Mesendoderm (in vitro differentiated cells): ENCODE results near the gene CFI.

Source experiments
- DNase-seq: peaks from one replicate; pipeline ENCODE4 v3.0.0; 2013
- H2AK5ac ChIP-seq: 2 replicates; pipeline ENCODE4 v1.6.1; 2013; ENCODE audit warnings: low read length, inconsistent platforms
- H2BK120ac ChIP-seq: 2 replicates; pipeline ENCODE4 v1.6.1; 2013; ENCODE audit warnings: low read depth, mild to moderate bottlenecking, low read length, moderate library complexity, mixed read lengths
- H2BK15ac ChIP-seq: replicated peaks from 2 replicates; pipeline ENCODE4 v1.6.1; 2013; ENCODE audit warnings: low read depth, mild to moderate bottlenecking, moderate library complexity
- H2BK5ac ChIP-seq: 2 replicates; pipeline ENCODE4 v1.6.1; 2013; ENCODE audit warnings: low read length, inconsistent platforms
- H3K18ac ChIP-seq: 2 replicates; pipeline ENCODE4 v1.6.1; 2013; ENCODE audit warnings: mild to moderate bottlenecking, low read length, mixed read lengths
- H3K23ac ChIP-seq: one replicate; pipeline ENCODE4 v1.6.1; 2013; ENCODE audit warnings: low read length
- H3K27ac ChIP-seq: 2 replicates; pipeline ENCODE4 v1.5.1; 2013; ENCODE audit warnings: low read depth, mild to moderate bottlenecking, inconsistent platforms, low read length, moderate library complexity
- H3K27me3 ChIP-seq: 2 replicates; pipeline ENCODE4 v1.6.1; 2013; ENCODE audit warnings: low read length, control low read depth, mild to moderate bottlenecking, inconsistent platforms; ENCODE audit not compliant: insufficient read depth, poor library complexity
- H3K36me3 ChIP-seq: 2 replicates; pipeline ENCODE4 v1.6.1; 2013; ENCODE audit warnings: low read length, inconsistent platforms; ENCODE audit not compliant: control insufficient read depth, insufficient read depth
- H3K4ac ChIP-seq: one replicate; pipeline ENCODE4 v1.6.1; 2013; ENCODE audit warnings: low read depth, mild to moderate bottlenecking, low read length, moderate library complexity
- H3K4me1 ChIP-seq: 2 replicates; pipeline ENCODE4 v1.6.1; 2013; ENCODE audit warnings: low read depth, low read length, inconsistent platforms; ENCODE audit not compliant: control insufficient read depth
- H3K4me2 ChIP-seq: 2 replicates; pipeline ENCODE4 v1.6.1; 2013; ENCODE audit warnings: low read length
- H3K4me3 ChIP-seq: 2 replicates; pipeline ENCODE4 v1.5.1; 2013; ENCODE audit warnings: mild to moderate bottlenecking, low read length
- H3K56ac ChIP-seq: one replicate; pipeline ENCODE4 v1.6.1; 2013; ENCODE audit warnings: low read length
- H3K79me1 ChIP-seq: 2 replicates; pipeline ENCODE4 v1.6.1; 2013; ENCODE audit warnings: low read length, inconsistent platforms
- H3K79me2 ChIP-seq: 2 replicates; pipeline ENCODE4 v1.6.1; 2013; ENCODE audit warnings: mild to moderate bottlenecking, low read length; ENCODE audit not compliant: control insufficient read depth, insufficient read depth
- H3K9ac ChIP-seq: 2 replicates; pipeline ENCODE4 v1.6.1; 2013; ENCODE audit warnings: low read length, inconsistent platforms
- H4K5ac ChIP-seq: one replicate; pipeline ENCODE4 v1.6.1; 2013; ENCODE audit warnings: low read length
- H4K8ac ChIP-seq: one replicate; pipeline ENCODE4 v1.6.1; 2013; ENCODE audit warnings: low read depth, mild to moderate bottlenecking, control low read depth, low read length, moderate library complexity
- WGBS: extraction: QIAGEN DNeasy Blood & Tissue Kit; methylation state at CpG from one replicate; pipeline ENCODE4 v1.1.7; 2013; ENCODE audit warnings: low lambda C conversion rate, missing lambda C conversion rate; ENCODE audit not compliant: insufficient coverage; ENCODE audit errors: extremely low coverage; 5-methylcytosine and 5-hydroxymethylcytosine counted together

The CFI gene

GRCh38 chr4:109760682-109761081 is 41.1 kb downstream of the CFI start:
- H3K4ac ChIP-seq = no peak overlapping the region
- H3K9ac ChIP-seq = no peak overlapping the region
- H3K4me3 ChIP-seq = no peak overlapping the region
- no peaks in the 10 kb centered on the region for H3K79me2 ChIP-seq
- H3K56ac ChIP-seq = no peak overlapping the region
- no peaks in the 10 kb centered on the region for H3K79me1 ChIP-seq
- no peak overlapping the region for H2AK5ac ChIP-seq
- no peak overlapping the region for H3K23ac ChIP-seq
- H2BK120ac ChIP-seq = no peak overlapping the region
- H4K5ac ChIP-seq = no peak overlapping the region
- H4K8ac ChIP-seq = no peak overlapping the region
- no peak overlapping the region for H3K27ac ChIP-seq
- no peaks in the 10 kb centered on the region for H3K36me3 ChIP-seq
- no peak overlapping the region for H2BK15ac ChIP-seq
- no peak for DNase-seq
- no CpG with 5 or more reads among the region's 2 CpGs for WGBS
- no peak overlapping the region for H3K18ac ChIP-seq
- no peaks in the 10 kb centered on the region for H3K27me3 ChIP-seq
- no peaks in the 10 kb centered on the region for H3K4me1 ChIP-seq
- H2BK5ac ChIP-seq = no peak overlapping the region
- no peak overlapping the region for H3K4me2 ChIP-seq

GRCh38 chr4:109755656-109756055 is 46.1 kb downstream of the CFI start:
- H4K5ac ChIP-seq = no peak overlapping the region
- WGBS = no CpG with 5 or more reads among the region's 3 CpGs
- no peak overlapping the region for H3K18ac ChIP-seq
- H3K36me3 ChIP-seq = no peaks in the 10 kb centered on the region
- no peaks in the 10 kb centered on the region for H3K79me2 ChIP-seq
- no peak overlapping the region for H3K4me3 ChIP-seq
- H3K27me3 ChIP-seq = no peaks in the 10 kb centered on the region
- no peak overlapping the region for H3K23ac ChIP-seq
- H2BK120ac ChIP-seq = no peak overlapping the region
- no peak overlapping the region for H3K56ac ChIP-seq
- H2AK5ac ChIP-seq = no peak overlapping the region
- H3K79me1 ChIP-seq = no peaks in the 10 kb centered on the region
- no peak overlapping the region for H2BK5ac ChIP-seq
- no peak overlapping the region for H4K8ac ChIP-seq
- no peak overlapping the region for H3K9ac ChIP-seq
- H3K4me2 ChIP-seq = no peak overlapping the region
- no peak overlapping the region for H2BK15ac ChIP-seq
- no peak overlapping the region for H3K27ac ChIP-seq
- H3K4ac ChIP-seq = no peak overlapping the region
- DNase-seq = no peak
- no peaks in the 10 kb centered on the region for H3K4me1 ChIP-seq

- Histone ChIP-seq H3K79me1 (no peaks in the 10 kb centered on the region), H4K8ac (no peak overlapping the region), H3K27ac (no peak overlapping the region), H2BK120ac (no peak overlapping the region), H3K4me2 (no peak overlapping the region), H4K5ac (no peak overlapping the region), H3K4me3 (no peak overlapping the region), H3K4me1 (no peaks in the 10 kb centered on the region), H3K23ac (no peak overlapping the region), H3K79me2 (no peaks in the 10 kb centered on the region), H2BK5ac (no peak overlapping the region), H3K56ac (no peak overlapping the region), H3K9ac (no peak overlapping the region), H3K4ac (no peak overlapping the region), H2BK15ac (no peak overlapping the region), H3K27me3 (no peaks in the 10 kb centered on the region), H2AK5ac (no peak overlapping the region), H3K18ac (no peak overlapping the region), H3K36me3 (no peaks in the 10 kb centered on the region)
- DNase-seq = no peak
- WGBS = no CpG with 5 or more reads among the region's 7 CpGs
These were observed 47.5 kb downstream of the CFI start for GRCh38 chr4:109754093-109754857.

- Histone ChIP-seq H2AK5ac (no peak overlapping the region), H3K56ac (no peak overlapping the region), H4K8ac (no peak overlapping the region), H3K4me3 (no peak overlapping the region), H2BK15ac (no peak overlapping the region), H3K23ac (no peak overlapping the region), H2BK5ac (no peak overlapping the region), H3K79me1 (no peaks in the 10 kb centered on the region), H3K79me2 (no peaks in the 10 kb centered on the region), H3K4me2 (no peak overlapping the region), H3K4ac (no peak overlapping the region), H4K5ac (no peak overlapping the region), H3K27me3 (no peaks in the 10 kb centered on the region), H3K18ac (no peak overlapping the region), H2BK120ac (no peak overlapping the region), H3K36me3 (no peaks in the 10 kb centered on the region), H3K9ac (no peak overlapping the region), H3K4me1 (no peaks in the 10 kb centered on the region), H3K27ac (no peak overlapping the region)
- DNase-seq = no peak
- no CpG with 5 or more reads among the region's 1 CpG for WGBS
These were observed 49.3 kb downstream of the CFI start for GRCh38 chr4:109752525-109752924.

GRCh38 chr4:109751852-109752251 is 49.9 kb downstream of the CFI start:
- Histone ChIP-seq H3K4ac (no peak overlapping the region), H3K18ac (no peak overlapping the region), H3K4me1 (no peaks in the 10 kb centered on the region), H3K4me2 (no peak overlapping the region), H3K9ac (no peak overlapping the region), H2BK5ac (no peak overlapping the region), H3K27me3 (no peaks in the 10 kb centered on the region), H3K79me2 (no peaks in the 10 kb centered on the region), H3K27ac (no peak overlapping the region), H2AK5ac (no peak overlapping the region), H3K4me3 (no peak overlapping the region), H3K36me3 (no peaks in the 10 kb centered on the region), H2BK120ac (no peak overlapping the region), H3K79me1 (no peaks in the 10 kb centered on the region), H4K5ac (no peak overlapping the region), H4K8ac (no peak overlapping the region), H3K23ac (no peak overlapping the region), H3K56ac (no peak overlapping the region), H2BK15ac (no peak overlapping the region)
- WGBS = no CpG with 5 or more reads among the region's 4 CpGs
- DNase-seq = no peak
